C4-2B (cell line): ENCODE data around the gene TRIM25.

Experiments used
- ZFX ChIP-seq: fragments of 450-650 bp; IDR thresholded peaks from 2 replicates; pipeline ENCODE4 v1.6.1; 2017
- TF ChIP-seq, protein P1 (sequence below): fragments of 450-650 bp; conservative IDR thresholded peaks from 2 replicates; pipeline ENCODE4 v1.5.1; 2017; ENCODE audit warnings: mild to moderate bottlenecking

DNA sequence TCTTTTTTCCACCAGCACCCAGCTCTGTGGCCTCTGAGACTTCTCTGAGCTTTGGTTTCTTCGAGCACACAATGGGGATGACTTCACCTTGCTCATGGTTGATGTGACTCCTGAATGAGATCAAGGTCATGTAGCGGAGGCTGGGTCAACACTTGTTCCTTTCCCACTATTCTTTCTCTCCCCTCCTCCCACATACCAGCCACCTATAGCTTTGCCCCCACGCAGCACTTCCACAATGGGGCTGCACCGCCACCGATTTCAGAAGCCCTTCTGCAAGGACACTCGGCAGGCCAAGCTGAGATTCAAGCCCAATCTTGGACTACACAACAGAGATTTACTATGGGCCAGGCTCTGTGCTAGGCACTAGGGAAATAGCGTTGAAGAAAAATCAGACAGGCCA, 14.4 kb downstream of the TRIM25 start:
- TF ChIP-seq, protein P1, sequence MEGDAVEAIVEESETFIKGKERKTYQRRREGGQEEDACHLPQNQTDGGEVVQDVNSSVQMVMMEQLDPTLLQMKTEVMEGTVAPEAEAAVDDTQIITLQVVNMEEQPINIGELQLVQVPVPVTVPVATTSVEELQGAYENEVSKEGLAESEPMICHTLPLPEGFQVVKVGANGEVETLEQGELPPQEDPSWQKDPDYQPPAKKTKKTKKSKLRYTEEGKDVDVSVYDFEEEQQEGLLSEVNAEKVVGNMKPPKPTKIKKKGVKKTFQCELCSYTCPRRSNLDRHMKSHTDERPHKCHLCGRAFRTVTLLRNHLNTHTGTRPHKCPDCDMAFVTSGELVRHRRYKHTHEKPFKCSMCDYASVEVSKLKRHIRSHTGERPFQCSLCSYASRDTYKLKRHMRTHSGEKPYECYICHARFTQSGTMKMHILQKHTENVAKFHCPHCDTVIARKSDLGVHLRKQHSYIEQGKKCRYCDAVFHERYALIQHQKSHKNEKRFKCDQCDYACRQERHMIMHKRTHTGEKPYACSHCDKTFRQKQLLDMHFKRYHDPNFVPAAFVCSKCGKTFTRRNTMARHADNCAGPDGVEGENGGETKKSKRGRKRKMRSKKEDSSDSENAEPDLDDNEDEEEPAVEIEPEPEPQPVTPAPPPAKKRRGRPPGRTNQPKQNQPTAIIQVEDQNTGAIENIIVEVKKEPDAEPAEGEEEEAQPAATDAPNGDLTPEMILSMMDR, result no peak
- TF ChIP-seq ZFX, result no peak
